ENCODE results near the gene MRPS7.
A peak's percentile ranks its signal among the peaks of the same experiment; 100 is the strongest.
"Not testable (repeated sequence)": the region's sequence is repeated elsewhere in the genome, so short reads cannot be mapped to it uniquely, and the experiment has no call there.

Gene MRPS7

GRCh38 chr17:75250009-75250471, 11.6 kb upstream of the MRPS7 start:
- DNase-seq (ENCODE audit: low read depth in 1 of 2, low spot score in 1 of 2), result no peak
- in situ Hi-C loops (cut with HindIII; ENCODE audit: low pct_unique_long_range_greater_than_20kb, low sequenced_read_pairs), result no loop called here

GRCh38 chr17:75252039-75252816, 9.5 kb upstream of the MRPS7 start:
- TF ChIP-seq JUND (IDR thresholded peaks at IDR 0.05; ENCODE audit: low read depth), result no peak
- DNase-seq (ENCODE audit: low read depth in 1 of 2, low spot score in 1 of 2), result no peak
- in situ Hi-C loops (cut with HindIII; ENCODE audit: low pct_unique_long_range_greater_than_20kb, low sequenced_read_pairs), result no loop called here

More at GRCh38 chr17:75250009-75250471, 11.6 kb upstream of the MRPS7 start:
- no peak for TF ChIP-seq JUND (IDR thresholded peaks at IDR 0.05; ENCODE audit: low read depth)

- DNase-seq (ENCODE audit: low read depth in 1 of 2, low spot score in 1 of 2); in situ Hi-C loops (cut with HindIII; ENCODE audit: low pct_unique_long_range_greater_than_20kb, low sequenced_read_pairs): not testable (repeated sequence)
Observed at GRCh38 chr17:75255954-75256698, 5.6 kb upstream of the MRPS7 start.

GRCh38 chr17:75257228-75257627, 4.5 kb upstream of the MRPS7 start:
- in situ Hi-C loops (cut with HindIII; ENCODE audit: low pct_unique_long_range_greater_than_20kb, low sequenced_read_pairs); DNase-seq (ENCODE audit: low read depth in 1 of 2, low spot score in 1 of 2): not testable (repeated sequence)

GRCh38 chr17:75260641-75261335, 891 bp upstream of the MRPS7 start:
- in situ Hi-C loops (cut with HindIII; ENCODE audit: low pct_unique_long_range_greater_than_20kb, low sequenced_read_pairs), result no loop called here
- no peak for TF ChIP-seq JUND (IDR thresholded peaks at IDR 0.05; ENCODE audit: low read depth)

GRCh38 chr17:75262112-75262606, 480 bp downstream of the MRPS7 start:
- DNase-seq (ENCODE audit: low read depth in 1 of 2, low spot score in 1 of 2), result no peak
- in situ Hi-C loops (cut with HindIII; ENCODE audit: low pct_unique_long_range_greater_than_20kb, low sequenced_read_pairs), result no loop called here
- no peak for TF ChIP-seq JUND (IDR thresholded peaks at IDR 0.05; ENCODE audit: low read depth)

More at GRCh38 chr17:75260641-75261335, 891 bp upstream of the MRPS7 start:
- no peak for DNase-seq (ENCODE audit: low read depth in 1 of 2, low spot score in 1 of 2)

- in situ Hi-C loops (cut with HindIII; ENCODE audit: low pct_unique_long_range_greater_than_20kb, low sequenced_read_pairs), result no loop called here
- DNase-seq (ENCODE audit: low read depth in 1 of 2, low spot score in 1 of 2), result no peak
- no peak for TF ChIP-seq JUND (IDR thresholded peaks at IDR 0.05; ENCODE audit: low read depth)
Observed at GRCh38 chr17:75263055-75263454, 1.4 kb downstream of the MRPS7 start.

- in situ Hi-C loops (cut with HindIII; ENCODE audit: low pct_unique_long_range_greater_than_20kb, low sequenced_read_pairs), result no loop called here
- no peak for TF ChIP-seq JUND (IDR thresholded peaks at IDR 0.05; ENCODE audit: low read depth)
- no peak for DNase-seq (ENCODE audit: low read depth in 1 of 2, low spot score in 1 of 2)
Observed at GRCh38 chr17:75265614-75266315, 4.1 kb downstream of the MRPS7 start.

GRCh38 chr17:75266316-75267152, 4.9 kb downstream of the MRPS7 start:
- in situ Hi-C loops (cut with HindIII; ENCODE audit: low pct_unique_long_range_greater_than_20kb, low sequenced_read_pairs), result no loop called here
- DNase-seq (ENCODE audit: low read depth in 1 of 2, low spot score in 1 of 2), result no peak
- TF ChIP-seq JUND (IDR thresholded peaks at IDR 0.05; ENCODE audit: low read depth), result no peak

GRCh38 chr17:75267153-75267410, 5.4 kb downstream of the MRPS7 start:
- TF ChIP-seq JUND (IDR thresholded peaks at IDR 0.05; ENCODE audit: low read depth), result no peak
- in situ Hi-C loops (cut with HindIII; ENCODE audit: low pct_unique_long_range_greater_than_20kb, low sequenced_read_pairs), result no loop called here
- DNase-seq (ENCODE audit: low read depth in 1 of 2, low spot score in 1 of 2), result no peak

GRCh38 chr17:75267411-75268232, 5.9 kb downstream of the MRPS7 start:
- DNase-seq (ENCODE audit: low read depth in 1 of 2, low spot score in 1 of 2), result peak in 1 of 2 experiments; percentile 71
- in situ Hi-C loops (cut with HindIII; ENCODE audit: low pct_unique_long_range_greater_than_20kb, low sequenced_read_pairs), result no loop called here

More at GRCh38 chr17:75267411-75268232, 5.9 kb downstream of the MRPS7 start:
- no peak for TF ChIP-seq JUND (IDR thresholded peaks at IDR 0.05; ENCODE audit: low read depth)

Data from T47D (cell line).